T-helper 2 cell treated with Interferon-gamma antibody and Interleukin-4, amounts not matched to agents 5 μg/mL and 100 μg/mL, for 36 hours (primary cell): ENCODE results near the gene CEP104.

Experiments
- DNase-seq: peaks from one replicate; pipeline ENCODE4 v3.0.0; 2021; ENCODE audit warnings: low spot score
- H3K27ac Mint-ChIP-seq: one replicate; pipeline ENCODE4 v1.8.0; 2021; ENCODE audit warnings: mild to moderate bottlenecking, mixed read lengths
- H3K27me3 Mint-ChIP-seq: one replicate; pipeline ENCODE4 v1.8.0; 2021; ENCODE audit warnings: low read depth, mixed read lengths
- H3K36me3 Mint-ChIP-seq: one replicate; pipeline ENCODE4 v1.8.0; 2021; ENCODE audit warnings: low read depth, mixed read lengths
- H3K4me1 Mint-ChIP-seq: one replicate; pipeline ENCODE4 v1.8.0; 2021; ENCODE audit warnings: low read depth, mixed read lengths
- H3K4me3 Mint-ChIP-seq: one replicate; pipeline ENCODE4 v1.8.0; 2022; ENCODE audit warnings: mild to moderate bottlenecking, moderate library complexity, mixed read lengths
- H3K9me3 Mint-ChIP-seq: one replicate; pipeline ENCODE4 v1.8.0; 2021; ENCODE audit warnings: mixed read lengths

The CEP104 gene

GRCh38 chr1:3868464-3869006 is 11.5 kb upstream of the CEP104 start:
- DNase-seq: no peak
- Mint-ChIP-seq H3K4me3 (no peak overlapping the region), H3K4me1 (peaks cover under 1% of the 10 kb centered on the region), H3K36me3 (peaks cover 18% of the 10 kb centered on the region), H3K27me3 (no peaks in the 10 kb centered on the region), H3K27ac (no peak overlapping the region), H3K9me3 (no peaks in the 10 kb centered on the region)

DNA sequence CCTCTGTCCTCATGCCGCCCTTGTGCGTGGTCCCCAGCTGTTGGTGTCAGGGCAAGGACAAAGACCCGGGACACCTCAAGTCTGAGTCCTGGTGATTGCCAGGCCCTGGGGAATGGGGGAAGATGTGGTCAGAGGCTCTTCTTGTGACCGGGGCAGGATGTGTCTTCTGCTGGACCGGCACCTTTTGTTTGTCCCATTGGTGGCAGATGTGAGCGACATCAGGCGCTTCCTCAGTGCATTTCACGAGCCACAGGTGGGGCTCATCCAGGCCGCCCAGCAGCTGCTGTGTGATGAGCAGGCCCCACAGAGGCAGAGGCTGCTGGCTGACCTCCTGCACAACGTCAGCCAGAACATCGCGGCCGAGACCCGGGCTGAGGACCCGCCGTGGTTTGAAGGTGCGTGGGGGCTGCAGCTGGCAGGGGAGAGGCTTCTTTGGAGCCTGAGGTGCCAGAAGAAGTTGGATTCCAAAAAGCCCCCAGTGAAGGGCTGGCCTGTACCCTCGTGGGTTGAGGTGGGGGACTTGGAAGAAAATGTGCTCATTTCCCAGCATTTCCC is 8.7 kb upstream of the CEP104 start:
- Mint-ChIP-seq H3K27ac (no peak overlapping the region), H3K27me3 (no peaks in the 10 kb centered on the region), H3K4me3 (no peak overlapping the region), H3K9me3 (no peaks in the 10 kb centered on the region), H3K36me3 (peaks cover 16% of the 10 kb centered on the region), H3K4me1 (peaks cover 2% of the 10 kb centered on the region)
- no peak for DNase-seq

DNA sequence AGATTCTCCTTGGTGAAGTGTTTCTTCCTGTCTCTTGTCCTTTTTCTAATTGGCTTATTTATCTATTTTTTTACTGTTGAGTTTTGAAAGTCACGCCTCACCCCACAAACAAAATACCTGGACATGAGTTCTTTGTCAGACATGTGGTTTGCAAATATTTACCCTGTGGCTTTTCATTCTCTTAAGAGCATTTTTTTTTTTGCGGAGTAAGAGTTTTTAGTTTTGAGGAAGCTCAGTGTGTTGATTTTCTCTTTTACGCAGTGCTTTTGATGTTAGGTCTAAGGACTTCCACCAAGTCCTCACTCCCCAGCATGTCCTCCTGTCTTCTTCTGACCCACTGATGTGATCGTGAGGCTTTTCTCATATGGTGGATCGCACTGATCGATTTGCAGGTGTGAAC is 7.9 kb upstream of the CEP104 start:
- no peak overlapping the region for H3K27ac Mint-ChIP-seq
- H3K27me3 Mint-ChIP-seq: no peaks in the 10 kb centered on the region
- no peak overlapping the region for H3K4me3 Mint-ChIP-seq
- no peaks in the 10 kb centered on the region for H3K9me3 Mint-ChIP-seq
- H3K4me1 Mint-ChIP-seq: peaks cover 2% of the 10 kb centered on the region
- H3K36me3 Mint-ChIP-seq: peaks cover 8% of the 10 kb centered on the region
- DNase-seq: no peak

DNA sequence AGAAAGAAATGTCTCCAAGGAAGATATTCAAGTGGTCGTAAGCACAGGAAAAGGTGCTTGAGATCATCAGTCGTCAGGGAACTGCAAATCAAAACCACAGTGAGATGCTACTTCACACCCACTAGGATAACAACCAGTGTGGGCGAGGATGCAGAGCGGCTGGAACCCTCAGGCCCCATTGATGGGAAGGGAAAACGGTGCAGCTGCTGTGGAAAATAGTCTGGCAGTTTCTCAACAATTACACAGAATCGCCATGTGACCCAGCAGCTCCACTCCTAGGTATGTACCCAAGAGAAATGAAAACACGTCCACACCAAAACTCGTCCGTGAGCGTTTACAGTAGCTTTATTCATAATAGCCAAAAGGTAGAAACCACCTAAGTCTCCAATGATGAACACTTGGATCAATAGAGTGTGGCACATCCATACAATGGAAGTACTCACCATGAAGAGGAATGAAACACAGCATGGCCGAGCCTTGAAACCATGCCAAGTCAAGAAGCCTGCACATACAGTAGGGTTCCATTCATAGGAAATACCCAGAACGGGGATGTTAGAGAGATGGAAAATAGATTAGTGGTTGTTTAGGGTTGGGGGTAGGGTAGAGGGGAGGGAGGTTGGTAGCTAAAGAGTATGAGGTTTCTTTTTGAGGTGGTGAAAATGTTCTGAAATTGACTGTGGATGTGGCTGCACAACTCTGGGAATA is 6.4 kb upstream of the CEP104 start:
- no peak for DNase-seq
- Mint-ChIP-seq H3K9me3 (no peaks in the 10 kb centered on the region), H3K27ac (no peak overlapping the region), H3K4me1 (peaks cover 4% of the 10 kb centered on the region), H3K4me3 (no peak overlapping the region), H3K36me3 (peaks cover 3% of the 10 kb centered on the region), H3K27me3 (no peaks in the 10 kb centered on the region)

- no peak overlapping the region for H3K27ac Mint-ChIP-seq
- peaks cover 16% of the 10 kb centered on the region for H3K4me1 Mint-ChIP-seq
- H3K4me3 Mint-ChIP-seq: peak overlapping the region; percentile 97
- H3K27me3 Mint-ChIP-seq: no peaks in the 10 kb centered on the region
- H3K9me3 Mint-ChIP-seq: no peaks in the 10 kb centered on the region
- no peak for DNase-seq
- H3K36me3 Mint-ChIP-seq: peaks cover 2% of the 10 kb centered on the region
These were observed 1.4 kb upstream of the CEP104 start for GRCh38 chr1:3858231-3858981.

DNA sequence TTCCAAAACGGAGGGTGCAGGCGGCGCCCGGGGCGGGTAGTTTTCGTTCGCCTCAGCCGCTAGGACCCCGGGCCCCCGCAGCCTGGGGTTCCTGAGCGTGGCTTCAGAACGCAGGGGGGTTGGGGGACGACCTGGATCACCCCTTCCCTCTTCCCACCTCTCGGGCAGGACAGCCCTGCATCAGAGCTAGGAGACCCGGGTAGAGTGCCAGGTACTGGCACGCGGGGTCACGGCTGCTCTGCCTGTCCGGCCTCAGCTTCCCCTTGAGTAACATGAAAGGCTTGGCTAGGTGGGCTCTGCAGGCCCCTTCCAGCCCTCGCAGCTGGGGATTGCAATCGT is 749 bp upstream of the CEP104 start:
- peaks cover 2% of the 10 kb centered on the region for H3K36me3 Mint-ChIP-seq
- H3K4me3 Mint-ChIP-seq: peak overlapping the region; percentile 97
- no peaks in the 10 kb centered on the region for H3K9me3 Mint-ChIP-seq
- peaks cover 16% of the 10 kb centered on the region for H3K4me1 Mint-ChIP-seq
- H3K27ac Mint-ChIP-seq: no peak overlapping the region
- no peak for DNase-seq
- no peaks in the 10 kb centered on the region for H3K27me3 Mint-ChIP-seq

- Mint-ChIP-seq H3K27me3 (no peaks in the 10 kb centered on the region), H3K9me3 (no peaks in the 10 kb centered on the region), H3K27ac (no peak overlapping the region), H3K4me3 (no peak overlapping the region), H3K36me3 (peaks cover 6% of the 10 kb centered on the region), H3K4me1 (peaks cover 12% of the 10 kb centered on the region)
- no peak for DNase-seq
These were observed 4.1 kb downstream of the CEP104 start for GRCh38 chr1:3852711-3853485.

DNA sequence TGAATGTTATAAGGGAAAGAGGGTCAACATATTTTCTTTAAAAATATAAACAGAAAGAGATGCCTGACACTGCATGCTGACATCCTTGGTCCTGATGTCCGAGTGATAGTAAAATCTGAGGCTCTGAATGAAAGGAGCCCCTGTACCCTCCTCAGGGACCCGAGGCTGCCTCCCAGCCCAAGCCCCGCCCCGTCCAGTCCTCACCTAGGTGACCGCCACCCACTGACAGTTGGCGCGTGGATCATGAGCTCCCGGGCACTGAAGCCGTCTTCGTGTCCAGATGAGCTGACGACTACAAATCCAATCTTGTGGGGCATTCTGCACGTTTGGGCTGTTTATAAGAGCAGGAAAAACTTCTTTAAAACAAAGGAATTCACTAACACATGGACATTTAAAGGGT is 4.9 kb downstream of the CEP104 start:
- H3K4me3 Mint-ChIP-seq: no peak overlapping the region
- no peak for DNase-seq
- no peaks in the 10 kb centered on the region for H3K27me3 Mint-ChIP-seq
- H3K9me3 Mint-ChIP-seq: no peaks in the 10 kb centered on the region
- H3K36me3 Mint-ChIP-seq: peaks cover 4% of the 10 kb centered on the region
- H3K27ac Mint-ChIP-seq: no peak overlapping the region
- H3K4me1 Mint-ChIP-seq: peaks cover 10% of the 10 kb centered on the region

DNA sequence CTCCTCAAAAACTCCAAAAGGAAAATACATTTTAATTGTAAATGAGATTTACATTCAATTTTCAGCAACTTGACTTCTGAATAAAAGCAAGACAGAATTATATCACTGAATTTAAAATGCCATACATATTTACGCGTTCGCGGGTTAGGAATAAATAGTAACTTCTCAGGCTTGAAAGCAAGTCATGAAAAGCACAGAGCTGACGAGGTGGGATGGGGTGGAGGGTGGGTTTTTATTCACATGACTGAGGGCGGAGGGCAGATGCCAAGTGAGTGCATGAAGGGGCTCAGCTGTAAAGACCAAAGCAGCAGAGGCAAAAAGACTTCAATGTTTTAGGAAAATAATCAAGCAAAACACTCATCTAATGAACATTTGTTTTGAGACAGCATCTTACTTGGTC is 5.7 kb downstream of the CEP104 start:
- Mint-ChIP-seq H3K27me3 (no peaks in the 10 kb centered on the region), H3K27ac (no peak overlapping the region), H3K4me1 (peaks cover 9% of the 10 kb centered on the region), H3K36me3 (peaks cover 7% of the 10 kb centered on the region), H3K9me3 (no peaks in the 10 kb centered on the region), H3K4me3 (no peak overlapping the region)
- DNase-seq: no peak

GRCh38 chr1:3850857-3851256 is 6.2 kb downstream of the CEP104 start:
- no peak for DNase-seq
- no peak overlapping the region for H3K27ac Mint-ChIP-seq
- H3K9me3 Mint-ChIP-seq: no peaks in the 10 kb centered on the region
- H3K4me3 Mint-ChIP-seq: no peak overlapping the region
- peaks cover 7% of the 10 kb centered on the region for H3K36me3 Mint-ChIP-seq
- no peaks in the 10 kb centered on the region for H3K27me3 Mint-ChIP-seq
- H3K4me1 Mint-ChIP-seq: peaks cover 6% of the 10 kb centered on the region

DNA sequence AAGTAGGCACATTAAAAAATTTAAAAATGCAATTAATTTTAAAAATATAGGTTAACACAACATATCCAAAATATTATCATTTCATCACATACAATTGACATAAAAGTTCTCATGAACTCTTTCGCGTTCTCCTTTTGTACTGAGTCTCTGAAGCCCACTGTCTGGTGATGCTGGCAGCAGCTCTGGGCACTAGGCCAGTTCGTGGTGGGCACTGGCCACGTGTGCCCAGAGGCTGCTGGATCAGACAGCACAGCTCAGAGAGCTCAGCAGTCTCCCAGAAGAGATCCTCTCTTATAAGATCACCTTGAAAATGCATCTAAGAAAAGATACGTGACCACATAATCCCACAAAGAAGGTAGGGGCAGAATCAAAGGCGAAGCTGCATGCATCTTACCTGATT is 9.9 kb downstream of the CEP104 start:
- Mint-ChIP-seq H3K27me3 (no peaks in the 10 kb centered on the region), H3K27ac (no peak overlapping the region), H3K36me3 (peaks cover 27% of the 10 kb centered on the region), H3K4me1 (no peaks in the 10 kb centered on the region), H3K9me3 (no peaks in the 10 kb centered on the region), H3K4me3 (no peak overlapping the region)
- DNase-seq: no peak

DNA sequence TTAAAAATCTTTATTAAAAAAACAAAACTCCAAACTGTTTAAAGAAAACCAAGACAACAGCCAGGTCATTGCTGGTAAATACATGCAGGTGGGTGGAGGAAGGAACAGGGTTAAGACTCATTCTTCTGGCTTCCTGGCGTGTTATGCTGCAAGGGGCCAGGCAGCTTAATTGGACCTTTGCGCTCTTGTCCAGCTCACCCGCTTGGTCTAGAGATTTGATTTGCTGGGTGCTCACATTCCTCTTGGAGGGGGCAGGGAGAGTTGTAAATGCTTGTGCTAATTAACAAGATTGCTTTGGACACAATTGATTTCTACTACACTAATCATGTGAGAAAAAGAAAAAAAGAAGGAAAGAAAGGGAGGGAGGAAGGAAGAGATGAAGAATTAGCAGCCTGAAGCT is 10.5 kb downstream of the CEP104 start:
- Mint-ChIP-seq H3K4me1 (no peaks in the 10 kb centered on the region), H3K27ac (no peak overlapping the region), H3K4me3 (no peak overlapping the region), H3K36me3 (peaks cover 30% of the 10 kb centered on the region), H3K9me3 (no peaks in the 10 kb centered on the region), H3K27me3 (no peaks in the 10 kb centered on the region)
- DNase-seq: no peak

- no peaks in the 10 kb centered on the region for H3K4me1 Mint-ChIP-seq
- no peak overlapping the region for H3K4me3 Mint-ChIP-seq
- H3K36me3 Mint-ChIP-seq: peaks cover 54% of the 10 kb centered on the region
- no peaks in the 10 kb centered on the region for H3K27me3 Mint-ChIP-seq
- H3K27ac Mint-ChIP-seq: no peak overlapping the region
- no peak for DNase-seq
- H3K9me3 Mint-ChIP-seq: no peaks in the 10 kb centered on the region
These were observed 14.1 kb downstream of the CEP104 start for GRCh38 chr1:3842912-3843311.

DNA sequence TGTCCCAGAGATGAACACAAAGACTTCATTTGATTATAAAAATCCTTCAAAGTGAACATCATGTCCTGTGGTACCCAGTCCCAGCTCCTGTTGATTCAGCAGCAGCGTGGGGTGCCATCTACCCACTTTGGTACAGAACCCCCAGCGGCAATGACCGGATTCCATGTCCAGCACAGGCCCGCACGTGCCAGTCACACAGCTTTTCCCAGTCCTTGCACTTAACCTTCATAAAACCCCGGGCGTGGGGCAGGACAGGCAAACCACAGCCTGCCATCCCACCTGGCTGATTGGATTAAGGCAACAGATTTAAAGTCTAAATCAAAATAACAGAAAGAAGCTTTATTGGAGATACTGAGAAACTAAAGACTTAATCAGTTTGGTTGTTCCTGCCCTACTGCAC is 15.5 kb downstream of the CEP104 start:
- no peak overlapping the region for H3K27ac Mint-ChIP-seq
- H3K9me3 Mint-ChIP-seq: peaks cover 5% of the 10 kb centered on the region
- peaks cover 65% of the 10 kb centered on the region for H3K36me3 Mint-ChIP-seq
- H3K4me3 Mint-ChIP-seq: no peak overlapping the region
- H3K27me3 Mint-ChIP-seq: no peaks in the 10 kb centered on the region
- H3K4me1 Mint-ChIP-seq: no peaks in the 10 kb centered on the region
- DNase-seq: no peak
